Activated T-helper 1 cell treated with anti-CD3 and anti-CD28 coated beads, Interleukin-12 subunit alpha, Interleukin-12 subunit beta, Interleukin-2, Interleukin-4 antibody, amounts not matched to agents 30 ng/mL and 10 ng/mL and 1 ng/mL, durations not matched to agents 14 hours and 24 hours and 36 hours (primary cell): ENCODE results near the gene PAFAH2. TPM values are rescaled to one million over a fixed set of nuclear protein-coding genes. Genes with fewer than 3 reads are reported as not detected.
"Not testable (repeated sequence)": the region's sequence is repeated elsewhere in the genome, so short reads cannot be mapped to it uniquely, and the experiment has no call there.

ENCODE experiments used
- DNase-seq: peaks from one replicate; pipeline ENCODE4 v3.0.0; 2021; ENCODE audit warnings: low spot score
- H3K27ac Mint-ChIP-seq: one replicate; pipeline ENCODE4 v1.8.0; 2021; ENCODE audit warnings: mild to moderate bottlenecking, mixed read lengths
- H3K27me3 Mint-ChIP-seq: one replicate; pipeline ENCODE4 v1.8.0; 2022; ENCODE audit warnings: mild to moderate bottlenecking, moderate library complexity, mixed read lengths; ENCODE audit not compliant: insufficient read depth
- H3K36me3 Mint-ChIP-seq: one replicate; pipeline ENCODE4 v1.8.0; 2021; ENCODE audit warnings: low read depth, mixed read lengths
- H3K4me1 Mint-ChIP-seq: one replicate; pipeline ENCODE4 v1.8.0; 2021; ENCODE audit warnings: low read depth, mixed read lengths
- H3K4me3 Mint-ChIP-seq: one replicate; pipeline ENCODE4 v1.8.0; 2021; ENCODE audit warnings: mild to moderate bottlenecking, moderate library complexity, mixed read lengths
- H3K9me3 Mint-ChIP-seq: one replicate; pipeline ENCODE4 v1.8.0; 2021; ENCODE audit warnings: mixed read lengths
- intact Hi-C: fragments of 100-400 bp; cut with micrococcal nuclease; formaldehyde crosslinking; loops from one replicate; pipeline ENCODE4 v1.15.1; 2024
- total RNA-seq: library from RNA; stranded (reverse); gene quantifications from 2 replicates; pipeline ENCODE4 v1.2.3, GENCODE V29; 2022

PAFAH2 gene
- total RNA-seq, 1 donor from 2014 or later, result 8.0 TPM

- Mint-ChIP-seq H3K27ac (no peak overlapping the region), H3K4me1 (no peaks in the 10 kb centered on the region), H3K4me3 (no peak overlapping the region), H3K9me3 (peaks cover 16% of the 10 kb centered on the region), H3K36me3 (no peaks in the 10 kb centered on the region), H3K27me3 (peaks cover 2% of the 10 kb centered on the region)
- intact Hi-C loops, result no loop called here
- no peak for DNase-seq
Measured at GRCh38 chr1:25947027-25947426, 50.8 kb downstream of the PAFAH2 start.

- H3K27ac Mint-ChIP-seq, result no peak overlapping the region
- no peaks in the 10 kb centered on the region for H3K4me1 Mint-ChIP-seq
- intact Hi-C loops, result no loop called here
- peaks cover 16% of the 10 kb centered on the region for H3K9me3 Mint-ChIP-seq
- H3K27me3 Mint-ChIP-seq, result peaks cover 2% of the 10 kb centered on the region
- no peaks in the 10 kb centered on the region for H3K36me3 Mint-ChIP-seq
- DNase-seq, result no peak
- H3K4me3 Mint-ChIP-seq, result no peak overlapping the region
Measured at GRCh38 chr1:25945761-25946160, 52.1 kb downstream of the PAFAH2 start.

- H3K9me3 Mint-ChIP-seq, result peaks cover 16% of the 10 kb centered on the region
- intact Hi-C loops, result no loop called here
- no peak overlapping the region for H3K4me3 Mint-ChIP-seq
- H3K27me3 Mint-ChIP-seq, result peaks cover 2% of the 10 kb centered on the region
- no peak overlapping the region for H3K27ac Mint-ChIP-seq
- no peaks in the 10 kb centered on the region for H3K4me1 Mint-ChIP-seq
- no peak for DNase-seq
- H3K36me3 Mint-ChIP-seq, result no peaks in the 10 kb centered on the region
Measured at GRCh38 chr1:25944986-25945385, 52.9 kb downstream of the PAFAH2 start.

GRCh38 chr1:25943511-25943910, 54.4 kb downstream of the PAFAH2 start:
- intact Hi-C loops, H3K4me1 Mint-ChIP-seq, H3K27me3 Mint-ChIP-seq, DNase-seq, H3K4me3 Mint-ChIP-seq, H3K27ac Mint-ChIP-seq, H3K36me3 Mint-ChIP-seq: not testable (repeated sequence)
- H3K9me3 Mint-ChIP-seq, result peaks cover 16% of the 10 kb centered on the region

- Mint-ChIP-seq H3K4me3 (no peak overlapping the region), H3K9me3 (no peaks in the 10 kb centered on the region), H3K4me1 (no peaks in the 10 kb centered on the region), H3K36me3 (no peaks in the 10 kb centered on the region), H3K27ac (no peak overlapping the region), H3K27me3 (peaks cover 2% of the 10 kb centered on the region)
- intact Hi-C loops, result no loop called here
- no peak for DNase-seq
Measured at GRCh38 chr1:25936947-25937346, 60.9 kb downstream of the PAFAH2 start.

- H3K9me3 Mint-ChIP-seq, result no peaks in the 10 kb centered on the region
- H3K36me3 Mint-ChIP-seq, result no peaks in the 10 kb centered on the region
- peaks cover 11% of the 10 kb centered on the region for H3K27me3 Mint-ChIP-seq
- H3K4me1 Mint-ChIP-seq, result no peaks in the 10 kb centered on the region
- DNase-seq, result no peak
- intact Hi-C loops, result no loop called here
- no peak overlapping the region for H3K27ac Mint-ChIP-seq
- H3K4me3 Mint-ChIP-seq, result no peak overlapping the region
Measured at GRCh38 chr1:25933479-25934365, 64.1 kb downstream of the PAFAH2 start.

GRCh38 chr1:25932811-25933400, 65.0 kb downstream of the PAFAH2 start:
- H3K9me3 Mint-ChIP-seq, H3K4me1 Mint-ChIP-seq, DNase-seq, H3K27ac Mint-ChIP-seq, intact Hi-C loops, H3K27me3 Mint-ChIP-seq, H3K4me3 Mint-ChIP-seq, H3K36me3 Mint-ChIP-seq: not testable (repeated sequence)

- Mint-ChIP-seq H3K36me3 (no peaks in the 10 kb centered on the region), H3K27ac (no peak overlapping the region), H3K9me3 (no peaks in the 10 kb centered on the region), H3K4me1 (no peaks in the 10 kb centered on the region), H3K4me3 (no peak overlapping the region), H3K27me3 (peaks cover 9% of the 10 kb centered on the region)
- intact Hi-C loops, result no loop called here
- DNase-seq, result no peak
Measured at GRCh38 chr1:25932321-25932720, 65.5 kb downstream of the PAFAH2 start.

GRCh38 chr1:25929016-25929415, 68.8 kb downstream of the PAFAH2 start:
- Mint-ChIP-seq H3K27me3 (peaks cover 30% of the 10 kb centered on the region), H3K4me1 (no peaks in the 10 kb centered on the region), H3K36me3 (no peaks in the 10 kb centered on the region), H3K27ac (no peak overlapping the region), H3K4me3 (no peak overlapping the region), H3K9me3 (no peaks in the 10 kb centered on the region)
- intact Hi-C loops, result no loop called here
- no peak for DNase-seq

GRCh38 chr1:25927521-25928265, 70.2 kb downstream of the PAFAH2 start:
- Mint-ChIP-seq H3K36me3 (no peaks in the 10 kb centered on the region), H3K4me1 (peaks cover 7% of the 10 kb centered on the region), H3K9me3 (no peaks in the 10 kb centered on the region), H3K27me3 (peaks cover 42% of the 10 kb centered on the region), H3K27ac (no peak overlapping the region), H3K4me3 (no peak overlapping the region)
- intact Hi-C loops, result no loop called here
- DNase-seq, result no peak

GRCh38 chr1:25926731-25927496, 70.9 kb downstream of the PAFAH2 start:
- Mint-ChIP-seq H3K36me3 (peaks cover 3% of the 10 kb centered on the region), H3K4me1 (peaks cover 14% of the 10 kb centered on the region), H3K9me3 (no peaks in the 10 kb centered on the region), H3K4me3 (no peak overlapping the region), H3K27me3 (peaks cover 43% of the 10 kb centered on the region), H3K27ac (no peak overlapping the region)
- intact Hi-C loops, result no loop called here
- DNase-seq, result no peak

- no peak overlapping the region for H3K27ac Mint-ChIP-seq
- no peak for DNase-seq
Measured at GRCh38 chr1:25924454-25924853, 73.4 kb downstream of the PAFAH2 start.

More at GRCh38 chr1:25924454-25924853, 73.4 kb downstream of the PAFAH2 start:
- Mint-ChIP-seq H3K9me3 (no peaks in the 10 kb centered on the region), H3K4me3 (no peak overlapping the region), H3K36me3 (peaks cover 3% of the 10 kb centered on the region), H3K27me3 (peaks cover 43% of the 10 kb centered on the region), H3K4me1 (peaks cover 16% of the 10 kb centered on the region)
- intact Hi-C loops, result loop anchor here (5.0 kb wide), 1 partner anchor 48 kb away; no protein-coding TSS in a partner anchor
